Kidney (tissue), 22 donors: ENCODE results near the gene BUD23. TPM values are rescaled to one million over a fixed set of nuclear protein-coding genes. Genes with fewer than 3 reads are reported as not detected.

ENCODE experiments used
- DNase-seq, 5 donors: peaks; one replicate each; pipeline ENCODE4 v3.0.0-alpha.2; 2013 to 2020
- FAIRE-seq: peaks from 2 replicates; lab custom pipeline; 2012; peaks lifted over from hg19 to GRCh38; lab: Jason Lieb, UNC
- H3K27ac ChIP-seq, 2 donors: one replicate each; pipeline ENCODE4 v1.7.0; 2013; ENCODE audit warnings: low read depth in 2 of 2, low read length in 2 of 2, inconsistent platforms in 1 of 2
- H3K27me3 ChIP-seq: one replicate; pipeline ENCODE4 v1.7.1; 2013; ENCODE audit warnings: low read length, inconsistent platforms; ENCODE audit not compliant: control insufficient read depth, insufficient read depth
- H3K36me3 ChIP-seq, 3 donors: one replicate each; pipeline versions ENCODE4 v1.7.0 to v1.7.1; 2013; ENCODE audit warnings: low read length in 3 of 3, control low read depth in 1 of 3, inconsistent platforms in 1 of 3; ENCODE audit not compliant: insufficient read depth in 3 of 3, control insufficient read depth in 2 of 3
- H3K4me1 ChIP-seq, 3 donors: one replicate each; pipeline versions ENCODE4 v1.7.0 to v1.7.1; 2013; ENCODE audit warnings: low read length in 3 of 3, inconsistent platforms in 1 of 3, low read depth in 1 of 3; ENCODE audit not compliant: control insufficient read depth in 2 of 3, insufficient read depth in 2 of 3
- H3K4me3 ChIP-seq, 3 donors: one replicate each; pipeline versions ENCODE4 v1.7.0 to v1.8.1; 2013; ENCODE audit warnings: low read length in 3 of 3, control low read depth in 1 of 3, inconsistent platforms in 1 of 3
- H3K9ac ChIP-seq, 3 donors: one replicate each; pipeline versions ENCODE4 v1.7.0 to v1.7.1; 2013; ENCODE audit warnings: low read length in 3 of 3, control low read depth in 1 of 3, inconsistent platforms in 1 of 3
- H3K9me3 ChIP-seq, 3 donors: one replicate each; pipeline versions ENCODE4 v1.7.0 to v1.7.1; 2013; ENCODE audit warnings: low read length in 3 of 3, control low read depth in 1 of 3, inconsistent platforms in 1 of 3; ENCODE audit not compliant: control insufficient read depth in 2 of 3, insufficient read depth in 1 of 3
- intact Hi-C: fragments of 100-400 bp; cut with DNase I; formaldehyde crosslinking; loops from one replicate; pipeline ENCODE4 v1.11.1; 2022
- long read RNA-seq, 10 donors: library from polyadenylated mRNA in 1 of 10; unstranded in 1 of 10; transcript quantifications; one replicate each; pipeline ENCODE4 v2.0.0 and lab custom pipeline, GENCODE V29; 2021 to 2026
- polyA plus RNA-seq: library from polyadenylated mRNA; stranded (reverse); fragments of 350-450 nt; fragmentation: Illumina TruSeq; extraction: RNeasy Lipid Tissue Mini Kit (QIAGEN cat#74804); gene quantifications from one replicate; pipeline ENCODE4 v1.2.3, GENCODE V29; 2014; ENCODE audit warnings: low read depth, low replicate concordance; ENCODE audit not compliant: insufficient read depth
- total RNA-seq: library from RNA; stranded (reverse); fragmentation: NEBNext Ultra II Directional; extraction: Animal tissue kit (Norgen Biotek cat#: 25700); gene quantifications from one replicate; pipeline ENCODE4 v1.2.1, GENCODE V29; 2021
- TF ChIP-seq, protein P1 (sequence below): IDR thresholded peaks from 3 replicates; pipeline ENCODE4 v1.5.1; 2012; ENCODE audit warnings: mild to moderate bottlenecking, moderate library complexity, borderline replicate concordance; ENCODE audit not compliant: insufficient read depth; ENCODE audit errors: extremely low read depth
- donor health status: control.
- donor health status: control.
- donor health status: control.
- donor health status: control.
- donor health status: control.
- donor health status: DM: yes; HTN: yes; CAD: no.
- donor health status: Normal renal cell carcinoma (clear cell type).

BUD23 gene, protein sequence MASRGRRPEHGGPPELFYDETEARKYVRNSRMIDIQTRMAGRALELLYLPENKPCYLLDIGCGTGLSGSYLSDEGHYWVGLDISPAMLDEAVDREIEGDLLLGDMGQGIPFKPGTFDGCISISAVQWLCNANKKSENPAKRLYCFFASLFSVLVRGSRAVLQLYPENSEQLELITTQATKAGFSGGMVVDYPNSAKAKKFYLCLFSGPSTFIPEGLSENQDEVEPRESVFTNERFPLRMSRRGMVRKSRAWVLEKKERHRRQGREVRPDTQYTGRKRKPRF
- total RNA-seq (61.0 TPM), polyA plus RNA-seq (92.7 TPM)
- long read RNA-seq, donor 1, transcript BUD23-201 (12 exons, 1,230 nt) = major isoform, 17 of 19 reads
- long read RNA-seq, donor 1, partial matches to known transcripts = 0 of 19 reads
- long read RNA-seq, donor 1, other reads (novel, unspliced or antisense) = 0 of 19 reads
- long read RNA-seq, donor 2, transcript BUD23-201 (12 exons, 1,230 nt) = major isoform, 17 of 40 reads
- long read RNA-seq, donor 2, transcript BUD23-215 (2 exons, 3,886 nt) = minor isoform, 7 of 40 reads
- long read RNA-seq, donor 2, partial matches to known transcripts = 16 of 40 reads
- long read RNA-seq, donor 2, other reads (novel, unspliced or antisense) = 0 of 40 reads
- long read RNA-seq, donor 3, transcript BUD23-201 (12 exons, 1,230 nt) = major isoform, 18 of 38 reads
- long read RNA-seq, donor 3, transcript BUD23-215 (2 exons, 3,886 nt) = minor isoform, 7 of 38 reads
- long read RNA-seq, donor 3, partial matches to known transcripts = 12 of 38 reads
- long read RNA-seq, donor 3, other reads (novel, unspliced or antisense) = 0 of 38 reads
- long read RNA-seq, donor 4, transcript BUD23-201 (12 exons, 1,230 nt) = major isoform, 17 of 36 reads
- long read RNA-seq, donor 4, partial matches to known transcripts = 16 of 36 reads
- long read RNA-seq, donor 4, other reads (novel, unspliced or antisense) = 0 of 36 reads
- long read RNA-seq, donor 5, partial matches to known transcripts = 0 of 1 reads
- long read RNA-seq, donor 5, other reads (novel, unspliced or antisense) = 0 of 1 reads
- long read RNA-seq, donor 6, transcript BUD23-201 (12 exons, 1,230 nt) = major isoform, 20 of 22 reads
- long read RNA-seq, donor 6, partial matches to known transcripts = 0 of 22 reads
- long read RNA-seq, donor 6, other reads (novel, unspliced or antisense) = 0 of 22 reads
- long read RNA-seq, donor 7, transcript BUD23-201 (12 exons, 1,230 nt) = major isoform, 31 of 58 reads
- long read RNA-seq, donor 7, partial matches to known transcripts = 5 of 58 reads
- long read RNA-seq, donor 7, other reads (novel, unspliced or antisense) = 16 of 58 reads
- long read RNA-seq, donor 8, transcript BUD23-201 (12 exons, 1,230 nt) = major isoform, 9 of 12 reads
- long read RNA-seq, donor 8, partial matches to known transcripts = 0 of 12 reads
- long read RNA-seq, donor 8, other reads (novel, unspliced or antisense) = 0 of 12 reads
- long read RNA-seq, donor 9, transcript BUD23-201 (12 exons, 1,230 nt) = major isoform, 5 of 5 reads
- long read RNA-seq, donor 9, partial matches to known transcripts = 0 of 5 reads
- long read RNA-seq, donor 9, other reads (novel, unspliced or antisense) = 0 of 5 reads
- long read RNA-seq, donor 10, transcript BUD23-215 (2 exons, 3,886 nt) = minor isoform, 5 of 27 reads
- long read RNA-seq, donor 10, transcript BUD23-201 (12 exons, 1,230 nt) = major isoform, 15 of 27 reads
- long read RNA-seq, donor 10, partial matches to known transcripts = 5 of 27 reads
- long read RNA-seq, donor 10, other reads (novel, unspliced or antisense) = 0 of 27 reads

DNA sequence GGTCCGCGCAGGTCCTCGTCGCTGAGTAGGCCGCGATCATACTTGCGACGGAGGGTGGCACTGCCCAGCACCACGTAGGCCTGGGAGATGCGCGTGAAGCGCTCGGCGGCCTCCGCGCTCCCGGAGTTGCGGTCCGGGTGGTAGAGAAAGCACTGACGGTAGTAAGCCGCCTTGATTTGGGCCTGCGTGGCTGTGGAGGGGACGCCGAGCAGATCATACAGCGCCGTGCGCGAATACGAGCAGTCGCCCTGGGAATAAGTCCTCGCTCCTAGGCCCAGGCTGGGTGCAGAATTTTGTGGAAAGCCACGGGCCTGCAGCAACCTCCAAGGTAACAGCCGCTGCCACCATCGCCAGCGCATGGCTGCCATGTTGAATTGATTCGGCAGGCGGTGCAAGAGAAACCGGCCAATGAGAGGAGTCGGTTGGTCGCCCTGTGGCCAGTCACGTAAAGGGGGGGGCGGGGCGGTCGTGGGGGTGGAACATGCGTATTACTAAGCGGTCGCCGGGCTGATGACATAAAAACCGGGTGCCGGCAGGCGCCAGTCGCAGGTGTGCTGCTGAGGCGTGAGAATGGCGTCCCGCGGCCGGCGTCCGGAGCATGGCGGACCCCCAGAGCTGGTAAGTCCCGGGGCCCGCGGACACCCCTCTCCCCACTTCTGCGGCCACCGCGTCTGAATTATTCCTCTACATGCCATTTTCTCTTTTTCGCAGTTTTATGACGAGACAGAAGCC lies at the start of gene BUD23, which contains the start of gene DNAJC30:
TSS of gene BUD23 (plus strand) at position 542 of the 732 bp plus-strand sequence. CDS start at position 571, 29 bp downstream.
TSS of gene DNAJC30 (minus strand) at position 398 of the 732 bp plus-strand sequence. CDS start at position 368, 30 bp downstream.
- Histone ChIP-seq H3K4me3 (peak within 1 kb of the TSS; percentile 89 to 98 (median 96)), H3K9me3 (no peaks in the 10 kb centered on the region), H3K9ac (peak within 1 kb of the TSS; percentile 91 to 96 (median 95)), H3K27ac (peak within 1 kb of the TSS; percentile 63 to 89), H3K36me3 (peaks cover 0 to 6% (median 2%) of the 10 kb centered on the region in 3 donors), H3K27me3 (no peaks in the 10 kb centered on the region), H3K4me1 (peaks cover 4 to 15% (median 13%) of the 10 kb centered on the region in 3 donors)
- intact Hi-C loops = no loop called here
- peak; percentile 96 to 99 (median 99) for DNase-seq
- FAIRE-seq = no peak
- TF ChIP-seq, protein P1, sequence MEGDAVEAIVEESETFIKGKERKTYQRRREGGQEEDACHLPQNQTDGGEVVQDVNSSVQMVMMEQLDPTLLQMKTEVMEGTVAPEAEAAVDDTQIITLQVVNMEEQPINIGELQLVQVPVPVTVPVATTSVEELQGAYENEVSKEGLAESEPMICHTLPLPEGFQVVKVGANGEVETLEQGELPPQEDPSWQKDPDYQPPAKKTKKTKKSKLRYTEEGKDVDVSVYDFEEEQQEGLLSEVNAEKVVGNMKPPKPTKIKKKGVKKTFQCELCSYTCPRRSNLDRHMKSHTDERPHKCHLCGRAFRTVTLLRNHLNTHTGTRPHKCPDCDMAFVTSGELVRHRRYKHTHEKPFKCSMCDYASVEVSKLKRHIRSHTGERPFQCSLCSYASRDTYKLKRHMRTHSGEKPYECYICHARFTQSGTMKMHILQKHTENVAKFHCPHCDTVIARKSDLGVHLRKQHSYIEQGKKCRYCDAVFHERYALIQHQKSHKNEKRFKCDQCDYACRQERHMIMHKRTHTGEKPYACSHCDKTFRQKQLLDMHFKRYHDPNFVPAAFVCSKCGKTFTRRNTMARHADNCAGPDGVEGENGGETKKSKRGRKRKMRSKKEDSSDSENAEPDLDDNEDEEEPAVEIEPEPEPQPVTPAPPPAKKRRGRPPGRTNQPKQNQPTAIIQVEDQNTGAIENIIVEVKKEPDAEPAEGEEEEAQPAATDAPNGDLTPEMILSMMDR = peak; percentile 27

DNA sequence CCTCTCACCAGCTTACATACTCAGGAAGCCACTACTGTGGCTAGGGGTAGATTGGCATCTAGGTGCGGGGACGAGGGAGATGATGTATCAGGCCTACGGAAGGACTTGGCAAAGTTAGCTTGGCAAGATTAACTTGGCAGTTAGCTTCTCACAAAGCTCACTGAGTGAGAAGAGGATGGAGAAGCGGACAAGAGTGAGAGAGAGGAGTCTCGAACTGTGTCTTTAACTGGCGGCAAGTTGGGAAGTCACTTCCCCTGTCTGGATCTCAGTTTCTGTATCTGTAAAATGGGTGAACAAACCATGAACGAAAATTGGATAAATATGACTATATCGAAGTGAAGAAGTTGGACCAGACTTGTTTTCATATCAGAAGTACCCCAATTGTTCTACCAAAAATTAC lies 49.6 kb upstream of the BUD23 start:
- H3K27me3 ChIP-seq = no peaks in the 10 kb centered on the region
- TF ChIP-seq, protein P1 = no peak

More for the DNA sequence above, 49.6 kb upstream of the BUD23 start:
- DNase-seq = no peak
- Histone ChIP-seq H3K9ac (no peak overlapping the region), H3K4me1 (no peaks in the 10 kb centered on the region), H3K27ac (no peak overlapping the region), H3K4me3 (no peak overlapping the region), H3K9me3 (no peaks in the 10 kb centered on the region), H3K36me3 (no peaks in the 10 kb centered on the region)
- intact Hi-C loops = no loop called here
- no peak for FAIRE-seq
